ENCODE results near the gene ENTREP3. TPM values are rescaled to one million over a fixed set of nuclear protein-coding genes. Genes with fewer than 3 reads are reported as not detected.
"Not testable (repeated sequence)": the region's sequence is repeated elsewhere in the genome, so short reads cannot be mapped to it uniquely, and the experiment has no call there.

The ENTREP3 gene
- total RNA-seq, 1 experiment from 2014 or later: 72.5 TPM

DNA sequence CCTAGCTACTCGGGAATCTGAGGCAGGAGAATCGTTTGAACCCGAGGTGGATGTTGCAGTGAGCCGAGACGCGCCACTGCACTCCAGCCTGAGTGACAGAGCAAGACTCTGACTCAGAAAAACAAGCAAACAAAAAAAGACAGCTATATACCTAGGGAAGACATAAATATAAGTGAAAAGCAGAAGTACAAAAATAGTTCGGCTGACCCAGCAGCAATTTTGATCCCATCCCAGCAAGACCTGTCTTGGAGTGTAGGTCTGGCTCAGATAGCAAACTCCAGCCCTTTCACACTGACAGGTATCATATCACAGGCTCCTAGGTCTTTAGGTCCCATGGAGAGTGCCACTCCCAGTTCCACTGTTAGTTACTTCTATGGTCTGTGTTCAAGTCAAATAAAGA, 32.2 kb downstream of the ENTREP3 start:
- BruUV-seq (replicated peaks): no TSS peak
- H3K4me3 ChIP-seq (ENCODE audit: low read depth, low read length, poor library complexity, severe bottlenecking): no peak overlapping the region
- no peak for DNase-seq (ENCODE audit: low spot score)
- no peaks in the 10 kb centered on the region for H3K36me3 ChIP-seq (ENCODE audit: insufficient read depth, low read length, poor library complexity, severe bottlenecking)
- no peak overlapping the region for H3K27ac ChIP-seq (ENCODE audit: low read depth, low read length, poor library complexity, severe bottlenecking)
- ChIA-PET CTCF (no interaction called here), POLR2A (ENCODE audit: low non-redundant PET) (no interaction called here)
- intact Hi-C loops (cut with micrococcal nuclease; ENCODE audit: unreplicated experiment): no loop called here
- no peaks in the 10 kb centered on the region for H3K27me3 ChIP-seq (replicated peaks; ENCODE audit: insufficient read depth, low read depth, low read length, poor library complexity)
- H3K4me1 ChIP-seq (ENCODE audit: insufficient read depth, low read length, poor library complexity, severe bottlenecking): peaks cover 25% of the 10 kb centered on the region
- no peak for TF ChIP-seq EZH2 (IDR thresholded peaks at IDR 0.05; ENCODE audit: borderline replicate concordance, low read depth, low read length, poor library complexity, severe bottlenecking)
- H3K9me3 ChIP-seq (ENCODE audit: low read depth, low read length, poor library complexity, severe bottlenecking): no peaks in the 10 kb centered on the region

DNA sequence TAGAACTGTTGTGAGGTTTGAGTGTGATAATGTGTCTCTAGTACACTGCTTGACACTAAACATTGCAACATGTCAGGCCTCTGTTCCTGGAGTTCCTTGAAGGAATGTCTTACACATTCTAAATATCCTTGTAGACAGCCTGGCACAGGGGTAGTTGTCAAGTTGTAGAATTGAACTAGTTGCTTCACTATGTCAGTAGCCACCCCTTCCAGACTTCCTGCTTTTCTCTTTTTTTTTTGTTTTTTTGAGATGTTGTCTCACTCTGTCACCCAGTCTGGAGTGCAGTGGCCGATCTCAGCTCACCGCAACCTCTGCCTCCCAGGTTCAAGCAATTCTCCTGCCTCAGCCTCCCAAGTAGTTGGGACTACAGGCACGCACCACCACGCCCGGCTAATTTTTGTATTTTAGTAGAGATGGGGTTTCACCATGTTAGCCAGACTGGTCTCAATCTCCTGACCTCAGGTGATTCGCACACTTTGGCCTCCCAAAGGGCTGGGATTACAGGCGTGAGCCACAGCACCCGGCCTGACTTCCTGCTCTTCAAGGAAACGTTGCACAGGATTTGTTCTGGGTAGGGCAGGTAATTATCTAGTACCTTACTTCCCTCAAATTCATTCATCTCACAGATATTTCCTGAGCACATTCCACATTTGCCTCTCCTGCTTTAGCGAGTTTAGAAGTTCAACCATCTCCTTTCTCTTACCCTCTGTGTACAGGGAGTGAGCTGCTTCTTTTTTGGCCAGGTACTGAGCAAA, 34.9 kb downstream of the ENTREP3 start:
- ChIA-PET POLR2A (ENCODE audit: low non-redundant PET) (interaction anchor here (0.8 kb wide), 1 partner anchor 12 kb away, joined by 3 read pairs; no protein-coding TSS in a partner anchor), CTCF (interaction anchor here (0.7 to 1.3 kb wide), 2 partner anchors 103 to 159 kb away, joined by 3 read pairs; no protein-coding TSS in a partner anchor)
- H3K27ac ChIP-seq (ENCODE audit: low read depth, low read length, poor library complexity, severe bottlenecking); H3K27me3 ChIP-seq (replicated peaks; ENCODE audit: insufficient read depth, low read depth, low read length, poor library complexity); DNase-seq (ENCODE audit: low spot score); intact Hi-C loops (cut with micrococcal nuclease; ENCODE audit: unreplicated experiment); H3K4me3 ChIP-seq (ENCODE audit: low read depth, low read length, poor library complexity, severe bottlenecking); H3K36me3 ChIP-seq (ENCODE audit: insufficient read depth, low read length, poor library complexity, severe bottlenecking); H3K9me3 ChIP-seq (ENCODE audit: low read depth, low read length, poor library complexity, severe bottlenecking); BruUV-seq (replicated peaks): not testable (repeated sequence)
- peaks cover 11% of the 10 kb centered on the region for H3K4me1 ChIP-seq (ENCODE audit: insufficient read depth, low read length, poor library complexity, severe bottlenecking)

DNA sequence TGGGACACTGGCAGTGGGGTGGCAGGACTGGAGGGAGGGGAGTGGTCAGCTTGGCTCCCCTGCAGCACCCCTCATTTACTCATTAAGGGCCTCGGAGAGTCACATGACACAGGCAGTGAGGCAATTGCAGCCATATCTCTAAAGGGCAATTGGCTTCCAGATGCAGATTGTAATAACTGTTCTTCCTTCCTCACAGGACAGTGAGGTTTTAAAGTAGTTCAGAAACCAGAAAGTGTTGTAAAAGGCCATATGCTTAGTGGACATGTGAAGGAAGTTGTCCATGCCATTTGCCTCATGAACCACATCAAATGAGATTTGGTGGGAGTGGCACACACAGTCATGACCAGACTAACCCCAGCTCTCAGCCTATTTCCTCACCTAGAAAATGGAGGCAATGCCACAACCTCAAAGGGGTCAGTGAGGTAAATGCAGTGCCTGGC, 35.7 kb downstream of the ENTREP3 start:
- intact Hi-C loops (cut with micrococcal nuclease; ENCODE audit: unreplicated experiment): no loop called here
- Histone ChIP-seq H3K9me3 (ENCODE audit: low read depth, low read length, poor library complexity, severe bottlenecking) (no peaks in the 10 kb centered on the region), H3K36me3 (ENCODE audit: insufficient read depth, low read length, poor library complexity, severe bottlenecking) (no peaks in the 10 kb centered on the region), H3K4me3 (ENCODE audit: low read depth, low read length, poor library complexity, severe bottlenecking) (no peak overlapping the region), H3K27me3 (replicated peaks; ENCODE audit: insufficient read depth, low read depth, low read length, poor library complexity) (no peaks in the 10 kb centered on the region), H3K4me1 (ENCODE audit: insufficient read depth, low read length, poor library complexity, severe bottlenecking) (peaks cover 6% of the 10 kb centered on the region), H3K27ac (ENCODE audit: low read depth, low read length, poor library complexity, severe bottlenecking) (no peak overlapping the region)
- BruUV-seq (replicated peaks): no TSS peak
- POLR2A ChIA-PET (ENCODE audit: low non-redundant PET): no interaction called here
- TF ChIP-seq, protein P1, sequence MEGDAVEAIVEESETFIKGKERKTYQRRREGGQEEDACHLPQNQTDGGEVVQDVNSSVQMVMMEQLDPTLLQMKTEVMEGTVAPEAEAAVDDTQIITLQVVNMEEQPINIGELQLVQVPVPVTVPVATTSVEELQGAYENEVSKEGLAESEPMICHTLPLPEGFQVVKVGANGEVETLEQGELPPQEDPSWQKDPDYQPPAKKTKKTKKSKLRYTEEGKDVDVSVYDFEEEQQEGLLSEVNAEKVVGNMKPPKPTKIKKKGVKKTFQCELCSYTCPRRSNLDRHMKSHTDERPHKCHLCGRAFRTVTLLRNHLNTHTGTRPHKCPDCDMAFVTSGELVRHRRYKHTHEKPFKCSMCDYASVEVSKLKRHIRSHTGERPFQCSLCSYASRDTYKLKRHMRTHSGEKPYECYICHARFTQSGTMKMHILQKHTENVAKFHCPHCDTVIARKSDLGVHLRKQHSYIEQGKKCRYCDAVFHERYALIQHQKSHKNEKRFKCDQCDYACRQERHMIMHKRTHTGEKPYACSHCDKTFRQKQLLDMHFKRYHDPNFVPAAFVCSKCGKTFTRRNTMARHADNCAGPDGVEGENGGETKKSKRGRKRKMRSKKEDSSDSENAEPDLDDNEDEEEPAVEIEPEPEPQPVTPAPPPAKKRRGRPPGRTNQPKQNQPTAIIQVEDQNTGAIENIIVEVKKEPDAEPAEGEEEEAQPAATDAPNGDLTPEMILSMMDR (conservative IDR thresholded peaks at IDR 0.05; ENCODE audit: low read depth, low read length): no peak
- TF ChIP-seq EZH2 (IDR thresholded peaks at IDR 0.05; ENCODE audit: borderline replicate concordance, low read depth, low read length, poor library complexity, severe bottlenecking): no peak
- no peak for DNase-seq (ENCODE audit: low spot score)
- CTCF ChIA-PET: no interaction called here

DNA sequence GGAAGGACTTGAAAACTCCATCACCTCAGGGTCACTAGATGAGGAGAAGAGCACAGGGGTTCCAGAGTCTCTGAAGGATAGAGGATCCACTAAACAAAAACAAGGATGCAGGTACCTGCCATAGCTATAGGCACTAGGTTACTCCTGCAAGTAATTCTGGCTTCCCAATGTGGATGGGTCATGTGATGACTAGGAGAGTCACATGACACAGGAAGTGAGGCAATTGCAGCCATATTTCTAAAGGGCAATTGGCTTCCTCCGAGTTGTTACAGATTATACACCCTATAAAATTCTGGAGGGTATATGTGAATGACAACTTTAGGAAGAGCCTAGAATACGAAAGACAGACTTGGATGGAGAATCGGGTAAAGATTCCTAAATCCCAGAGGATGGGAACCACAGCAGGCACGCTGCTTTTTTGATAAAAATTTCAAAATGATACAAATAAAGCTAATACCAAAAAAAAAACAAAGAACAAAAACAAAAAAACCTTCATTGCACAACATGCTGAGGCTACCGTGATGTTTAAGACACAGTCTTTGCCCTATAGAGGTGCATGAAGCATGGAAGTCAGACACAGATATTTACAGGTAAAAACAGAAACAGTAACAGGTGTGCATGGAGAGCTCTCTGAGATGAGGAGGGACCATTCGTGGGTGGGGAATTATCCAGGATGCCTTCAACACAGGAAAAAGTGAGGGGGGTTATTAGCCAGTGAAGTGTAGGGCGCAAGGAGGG, 36.3 kb downstream of the ENTREP3 start:
- DNase-seq (ENCODE audit: low spot score): peak; percentile 83
- Histone ChIP-seq H3K27ac (ENCODE audit: low read depth, low read length, poor library complexity, severe bottlenecking) (no peak overlapping the region), H3K4me1 (ENCODE audit: insufficient read depth, low read length, poor library complexity, severe bottlenecking) (peaks cover 6% of the 10 kb centered on the region), H3K27me3 (replicated peaks; ENCODE audit: insufficient read depth, low read depth, low read length, poor library complexity) (no peaks in the 10 kb centered on the region), H3K4me3 (ENCODE audit: low read depth, low read length, poor library complexity, severe bottlenecking) (no peak overlapping the region), H3K36me3 (ENCODE audit: insufficient read depth, low read length, poor library complexity, severe bottlenecking) (no peaks in the 10 kb centered on the region), H3K9me3 (ENCODE audit: low read depth, low read length, poor library complexity, severe bottlenecking) (no peaks in the 10 kb centered on the region)
- TF ChIP-seq EZH2 (IDR thresholded peaks at IDR 0.05; ENCODE audit: borderline replicate concordance, low read depth, low read length, poor library complexity, severe bottlenecking): no peak
- TF ChIP-seq, protein P1 (conservative IDR thresholded peaks at IDR 0.05; ENCODE audit: low read depth, low read length): no peak
- no TSS peak for BruUV-seq (replicated peaks)
- CTCF ChIA-PET: no interaction called here
- intact Hi-C loops (cut with micrococcal nuclease; ENCODE audit: unreplicated experiment): no loop called here
- POLR2A ChIA-PET (ENCODE audit: low non-redundant PET): no interaction called here

DNA sequence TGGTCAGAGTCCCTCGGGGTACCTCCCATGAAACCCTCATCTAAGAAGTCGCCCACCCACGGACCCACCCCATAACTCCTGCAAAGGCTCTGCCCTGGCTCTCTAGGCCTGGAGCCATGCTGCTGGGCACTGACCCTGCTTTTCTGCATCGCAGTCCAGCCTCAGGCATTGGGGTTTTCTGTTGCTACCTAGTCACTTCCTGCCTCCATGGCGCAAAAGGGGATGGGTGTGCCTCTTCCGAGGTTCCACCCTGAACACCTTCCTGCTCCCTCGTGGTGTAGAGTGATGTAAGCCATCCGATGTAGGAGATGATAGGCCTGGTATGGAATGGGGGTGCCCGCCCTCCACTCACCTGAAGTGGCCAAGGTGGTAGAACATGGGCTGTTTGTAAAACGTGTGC, 40.6 kb downstream of the ENTREP3 start:
- CTCF ChIA-PET; H3K27me3 ChIP-seq (replicated peaks; ENCODE audit: insufficient read depth, low read depth, low read length, poor library complexity); BruUV-seq (replicated peaks); H3K27ac ChIP-seq (ENCODE audit: low read depth, low read length, poor library complexity, severe bottlenecking); intact Hi-C loops (cut with micrococcal nuclease; ENCODE audit: unreplicated experiment); H3K36me3 ChIP-seq (ENCODE audit: insufficient read depth, low read length, poor library complexity, severe bottlenecking); POLR2A ChIA-PET (ENCODE audit: low non-redundant PET); H3K4me3 ChIP-seq (ENCODE audit: low read depth, low read length, poor library complexity, severe bottlenecking); H3K9me3 ChIP-seq (ENCODE audit: low read depth, low read length, poor library complexity, severe bottlenecking); DNase-seq (ENCODE audit: low spot score); H3K4me1 ChIP-seq (ENCODE audit: insufficient read depth, low read length, poor library complexity, severe bottlenecking): not testable (repeated sequence)

DNA sequence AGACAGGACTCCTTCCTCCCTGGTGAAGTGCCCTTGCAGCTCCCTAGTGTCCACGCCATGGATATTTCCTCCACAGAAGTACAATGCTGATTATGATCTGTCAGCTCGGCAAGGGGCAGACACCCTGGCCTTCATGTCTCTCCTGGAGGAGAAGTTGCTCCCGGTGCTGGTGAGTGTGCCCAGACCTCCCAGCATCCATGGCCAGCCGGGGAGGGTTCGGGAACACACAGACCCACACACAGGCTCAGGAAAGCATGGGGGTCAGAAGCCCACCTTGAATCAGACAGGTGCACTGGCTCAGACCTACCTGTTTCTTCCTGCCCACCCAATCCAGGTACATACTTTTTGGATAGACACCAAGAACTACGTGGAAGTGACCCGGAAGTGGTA, 43.2 kb downstream of the ENTREP3 start:
- POLR2A ChIA-PET (ENCODE audit: low non-redundant PET); H3K27me3 ChIP-seq (replicated peaks; ENCODE audit: insufficient read depth, low read depth, low read length, poor library complexity); H3K27ac ChIP-seq (ENCODE audit: low read depth, low read length, poor library complexity, severe bottlenecking); BruUV-seq (replicated peaks); CTCF ChIA-PET; H3K36me3 ChIP-seq (ENCODE audit: insufficient read depth, low read length, poor library complexity, severe bottlenecking); H3K4me3 ChIP-seq (ENCODE audit: low read depth, low read length, poor library complexity, severe bottlenecking); intact Hi-C loops (cut with micrococcal nuclease; ENCODE audit: unreplicated experiment); DNase-seq (ENCODE audit: low spot score); H3K9me3 ChIP-seq (ENCODE audit: low read depth, low read length, poor library complexity, severe bottlenecking): not testable (repeated sequence)
- peaks cover 15% of the 10 kb centered on the region for H3K4me1 ChIP-seq (ENCODE audit: insufficient read depth, low read length, poor library complexity, severe bottlenecking)

Measured in A673 (cell line).